K562 (cell line): Measurements from ENCODE around the gene MED15. TPM values are rescaled to one million over a fixed set of nuclear protein-coding genes. Genes with fewer than 3 reads are reported as not detected.

Experiments used
- GTF3C2 ChIP-seq: IDR thresholded peaks from 3 replicates; pipeline ENCODE4 v1.6.1; 2011; ENCODE audit warnings: borderline replicate concordance, mild to moderate bottlenecking, moderate library complexity; ENCODE audit not compliant: insufficient read length; ENCODE audit errors: extremely low read depth
- HMGN3 ChIP-seq: IDR thresholded peaks from 2 replicates; pipeline ENCODE4 v1.6.1; 2011; ENCODE audit warnings: borderline replicate concordance, low read depth, mild to moderate bottlenecking, mixed read lengths, low read length; ENCODE audit not compliant: insufficient read length; ENCODE audit errors: extremely low read depth
- MLLT1 ChIP-seq, 2 experiments: fragments of 450-650 bp; IDR thresholded peaks; 2 replicates each; pipeline ENCODE4 v1.6.1; 2016
- RBM15 ChIP-seq: fragments of 200-400 bp; formaldehyde crosslinking; IDR thresholded peaks from 2 replicates; pipeline ENCODE4 v1.6.1; 2018; ENCODE audit warnings: mild to moderate bottlenecking, low read length, moderate library complexity; ENCODE audit not compliant: insufficient read depth
- SFPQ ChIP-seq: fragments of 200-400 bp; formaldehyde crosslinking; IDR thresholded peaks from 2 replicates; pipeline ENCODE4 v1.6.1; 2017; ENCODE audit warnings: mild to moderate bottlenecking, low read depth, low read length, moderate library complexity
- SPI1 ChIP-seq: IDR thresholded peaks from 2 replicates; pipeline ENCODE4 v1.6.1; 2011; ENCODE audit warnings: low read depth, low read length, control low read depth, borderline replicate concordance
- TFAP4 ChIP-seq: sonication (generic); formaldehyde crosslinking; IDR thresholded peaks from 2 replicates; pipeline ENCODE4 v1.8.0; 2022; ENCODE audit warnings: missing genetic modification reagents, mild to moderate bottlenecking, moderate library complexity, borderline replicate concordance
- ZNF133 ChIP-seq: fragments of 250-450 bp; sonication (Bioruptor Pico); IDR thresholded peaks from 2 replicates; pipeline ENCODE4 v1.4.0; 2020; ENCODE audit warnings: mild to moderate bottlenecking
- ZNF551 ChIP-seq: fragments of 250-450 bp; sonication (Bioruptor Pico); IDR thresholded peaks from 2 replicates; pipeline ENCODE4 v1.5.0; 2021; ENCODE audit warnings: mild to moderate bottlenecking, moderate library complexity
- ZNF696 ChIP-seq: fragments of 250-450 bp; sonication (Bioruptor Pico); conservative IDR thresholded peaks from 2 replicates; pipeline ENCODE4 v1.4.0; 2020; ENCODE audit warnings: mild to moderate bottlenecking, moderate library complexity
- polyA plus RNA-seq, 8 experiments: library from polyadenylated mRNA; depleted of rRNA in 4 of 8; stranded (reverse) in 5 of 8; unstranded in 3 of 8; fragments of >200 nt; fragmentation: Nextera tagmentation in 2 of 8; fragmentation: Illumina TruSeq in 1 of 8; extraction: Ambion mirVana in 2 of 8; extraction: Trizol in 1 of 8; gene quantifications; 2 replicates each; pipeline versions ENCODE4 v1.2.1 to v1.2.3, GENCODE V29; 2011 to 2014; ENCODE audit warnings: inconsistent platforms in 1 of 8, missing spikeins in 1 of 8
- total RNA-seq, 7 experiments: library from RNA; depleted of rRNA in 6 of 7; stranded (reverse); fragments of >200 nt in 6 of 7; fragmentation: Illumina TruSeq in 2 of 7; extraction: Trizol in 2 of 7; gene quantifications; 2 replicates each; pipeline versions ENCODE4 v1.2.1 to v1.2.3, GENCODE V29; 2011 to 2021; ENCODE audit warnings: low replicate concordance in 1 of 7

MED15 gene
- total and polyA plus RNA-seq, 9 of the 15 experiments (the other 6 are each of a cell fraction or from before 2014, with no cell fraction given): 4.0 to 271 (median 60.1) TPM

- TF ChIP-seq ZNF551 (CRISPR knock-in tag) (no peak), HMGN3 (peak; percentile 41), GTF3C2 (no peak), TFAP4 (CRISPR knock-in tag) (no peak), ZNF696 (CRISPR knock-in tag) (no peak; the same call in 1 of the 2 replicates), ZNF133 (peak; percentile 8; the same call in 1 of the 2 replicates), RBM15 (no peak), SFPQ (no peak), SPI1 (peak; percentile 99), MLLT1 (IDR thresholded peaks at IDR 0.05) (no peak)
These were observed 15.9 kb downstream of the MED15 start (continued) for GRCh38 chr22:20523086-20523983.
